ENCODE data around the gene FLOT2.
"Not testable (repeated sequence)": the region's sequence is repeated elsewhere in the genome, so short reads cannot be mapped to it uniquely, and the experiment has no call there.

Gene FLOT2

GRCh38 chr17:28917465-28917864 is 19.9 kb upstream of the FLOT2 start:
- FAIRE-seq = no peak
- DNase-seq (ENCODE audit: extremely low spot score, insufficient read length, low read depth) = no peak

DNA sequence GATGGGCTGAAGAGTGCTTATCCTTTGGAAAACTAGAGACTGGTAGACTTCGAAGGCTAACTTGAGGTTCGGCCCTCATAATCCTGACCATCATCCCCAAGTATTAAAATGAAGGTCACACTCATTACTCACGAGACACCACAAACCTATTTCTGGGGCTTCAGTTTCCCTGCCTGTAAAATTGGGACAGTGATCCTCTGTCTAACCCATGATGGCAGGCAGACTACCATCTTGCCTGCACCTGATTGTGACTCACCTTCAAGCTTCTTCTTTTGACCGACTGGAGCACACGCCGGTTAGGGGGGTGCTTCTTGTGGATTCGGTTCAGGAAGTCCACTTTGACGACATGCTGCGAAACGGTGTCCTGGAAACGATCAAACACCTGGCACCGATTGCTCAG is 19.5 kb upstream of the FLOT2 start:
- DNase-seq (ENCODE audit: extremely low spot score, insufficient read length, low read depth) (no peak), FAIRE-seq (no peak)

- FAIRE-seq = no peak
- no peak for DNase-seq (ENCODE audit: extremely low spot score, insufficient read length, low read depth)
Measured at GRCh38 chr17:28916302-28916934, 18.9 kb upstream of the FLOT2 start.

DNA sequence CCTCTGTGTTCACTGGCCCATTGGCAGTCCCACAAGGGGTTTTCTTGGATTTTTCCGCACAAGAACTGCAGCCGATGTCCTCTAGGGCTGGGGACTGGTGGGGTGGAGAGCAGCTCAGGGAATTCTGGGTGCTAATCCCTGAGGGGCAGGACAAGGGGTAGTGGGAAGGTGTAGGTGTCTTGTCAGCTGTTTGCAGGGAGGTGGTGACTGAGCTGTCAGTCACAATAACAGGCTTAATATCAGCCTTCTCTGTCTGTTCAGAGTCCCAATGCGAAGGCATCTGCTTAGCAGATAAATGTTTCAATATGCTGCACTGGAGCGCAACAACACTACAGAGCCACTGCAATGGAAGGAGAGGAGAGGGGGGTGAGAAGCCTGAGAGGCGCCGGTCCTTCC is 15.4 kb upstream of the FLOT2 start:
- no peak for FAIRE-seq
- DNase-seq (ENCODE audit: extremely low spot score, insufficient read length, low read depth) = no peak

DNA sequence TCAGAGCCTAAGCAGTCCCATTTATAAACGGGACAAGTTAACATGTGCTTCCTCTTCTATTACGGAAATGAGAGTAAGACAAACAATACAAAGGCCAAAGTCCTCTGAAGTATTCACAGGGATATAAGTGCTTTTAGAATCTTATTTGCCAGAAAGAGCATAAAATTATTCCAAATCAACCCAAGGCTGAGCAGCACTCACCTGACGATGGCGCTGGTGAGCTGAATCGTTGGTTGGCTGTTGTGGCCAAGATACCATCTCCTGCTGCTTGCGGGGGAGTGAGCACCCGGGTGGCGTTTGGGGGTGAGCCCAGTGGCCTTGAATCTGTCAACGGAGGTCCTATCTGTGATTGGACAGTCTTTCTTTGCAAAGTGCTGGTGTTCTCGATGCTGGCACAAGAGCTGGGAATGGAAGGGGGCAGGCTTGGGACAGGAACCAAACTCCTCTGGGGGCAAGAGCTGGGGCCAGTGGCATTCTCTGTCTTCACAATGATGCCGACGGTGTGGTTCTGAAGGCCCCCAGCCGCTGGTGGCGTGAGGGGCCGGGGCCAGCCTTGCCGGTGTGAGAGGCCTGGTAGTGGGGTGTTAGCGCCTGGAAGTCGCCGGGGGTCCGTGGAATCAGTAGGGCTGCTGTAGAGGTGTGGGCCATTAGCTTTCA is 14.9 kb upstream of the FLOT2 start:
- FAIRE-seq = no peak

DNA sequence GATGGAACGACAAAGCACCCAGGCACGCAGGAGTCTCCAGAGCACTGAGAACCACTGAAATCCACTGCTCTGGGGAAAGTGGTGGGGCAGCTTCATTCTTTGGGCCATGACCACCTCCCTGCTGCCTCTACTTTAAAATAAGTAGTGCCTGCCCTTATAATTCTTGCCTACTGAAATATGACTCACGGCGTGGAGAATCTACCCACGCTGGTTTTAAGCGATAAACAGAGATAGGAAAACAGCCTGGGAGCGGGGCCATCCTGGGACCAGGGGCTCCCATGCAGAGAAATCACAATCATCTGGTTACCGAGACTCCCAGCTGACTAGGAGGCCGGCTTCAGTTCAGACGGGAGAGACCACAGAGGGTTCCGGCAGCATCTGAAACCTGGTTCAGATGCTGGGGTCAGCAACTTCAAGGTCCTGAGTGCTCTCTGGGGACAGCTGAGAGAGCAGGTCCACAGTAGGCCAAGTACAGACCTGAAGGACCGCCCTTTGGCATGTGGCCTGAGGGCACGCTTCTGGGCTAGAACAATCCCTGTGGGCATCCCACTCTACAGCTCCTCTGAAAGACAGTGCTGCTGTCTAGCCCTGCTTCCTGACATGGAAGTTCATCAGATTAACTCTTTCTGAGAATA is 14.0 kb upstream of the FLOT2 start:
- FAIRE-seq (no peak), DNase-seq (ENCODE audit: extremely low spot score, insufficient read length, low read depth) (no peak)

More for the DNA sequence above, 14.9 kb upstream of the FLOT2 start:
- DNase-seq (ENCODE audit: extremely low spot score, insufficient read length, low read depth) = no peak

DNA sequence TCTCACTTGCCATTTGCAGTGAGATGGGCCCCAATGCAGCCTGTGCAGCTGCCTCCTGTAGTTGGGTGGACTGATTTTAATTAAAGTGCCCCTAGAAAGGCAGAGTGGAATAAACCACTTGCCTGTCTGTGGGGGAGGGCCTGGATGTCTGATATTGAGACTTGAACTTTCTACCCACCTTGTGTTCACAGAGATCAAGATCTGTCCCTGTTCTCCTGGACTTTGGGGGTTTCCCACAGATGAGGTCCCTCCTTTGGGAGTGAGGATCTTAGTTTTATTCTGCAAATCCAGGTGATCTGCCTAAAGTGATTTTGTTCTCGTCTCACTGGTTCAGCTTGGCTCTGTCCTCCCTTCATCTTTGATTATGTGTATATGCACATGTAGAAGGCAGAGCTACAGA is 13.0 kb upstream of the FLOT2 start:
- FAIRE-seq (no peak), DNase-seq (ENCODE audit: extremely low spot score, insufficient read length, low read depth) (no peak)

DNA sequence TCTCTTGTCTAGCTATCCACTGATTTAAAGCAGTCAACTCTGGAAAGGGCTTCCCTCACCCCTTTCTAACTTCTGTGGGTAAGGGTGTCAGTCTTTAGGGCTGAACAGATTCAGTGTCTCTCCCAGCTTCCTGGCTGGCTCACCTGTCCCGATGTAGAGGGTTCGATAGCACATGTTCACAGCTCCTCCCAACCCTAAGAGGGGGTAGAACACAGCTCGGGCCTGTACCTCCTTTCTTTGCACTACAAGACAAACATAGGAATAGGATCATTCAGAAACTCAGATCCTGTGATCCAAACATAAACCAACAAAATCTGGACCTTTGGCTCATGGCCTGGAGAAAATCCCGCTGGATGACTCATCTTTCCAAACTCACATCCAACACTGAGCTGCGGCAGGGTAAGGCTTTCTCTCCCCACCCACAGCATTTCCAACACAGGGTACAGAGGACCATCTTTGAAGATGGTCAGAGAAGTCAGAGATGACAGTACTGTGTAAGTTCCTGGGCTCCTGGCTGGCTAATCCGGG is 11.2 kb upstream of the FLOT2 start:
- FAIRE-seq (no peak), DNase-seq (ENCODE audit: extremely low spot score, insufficient read length, low read depth) (no peak)

GRCh38 chr17:28907709-28908475 is 10.4 kb upstream of the FLOT2 start:
- no peak for FAIRE-seq
- DNase-seq (ENCODE audit: extremely low spot score, insufficient read length, low read depth) = no peak

GRCh38 chr17:28906706-28907438 is 9.3 kb upstream of the FLOT2 start:
- DNase-seq (ENCODE audit: extremely low spot score, insufficient read length, low read depth) = no peak
- FAIRE-seq = no peak

DNA sequence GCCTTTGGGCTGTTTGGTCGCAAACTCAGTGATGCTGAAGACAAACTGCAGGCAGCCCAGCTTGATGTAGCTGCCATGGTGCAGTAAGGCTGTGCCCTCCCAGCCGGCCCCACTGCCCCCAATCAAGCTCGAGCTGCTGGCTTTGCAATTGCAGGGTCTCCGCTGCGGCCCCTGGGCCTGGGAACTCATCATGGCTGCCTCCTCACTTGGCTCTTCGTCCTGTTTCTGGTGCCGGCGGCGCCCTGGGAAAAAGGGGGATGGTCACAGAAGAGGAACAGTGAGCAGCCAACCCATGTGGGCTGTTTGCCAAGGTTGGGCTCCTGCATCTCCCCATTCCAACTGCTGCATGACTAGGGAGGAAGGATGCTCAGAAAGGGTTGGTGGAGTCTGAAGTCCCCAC is 8.7 kb upstream of the FLOT2 start:
- no peak for FAIRE-seq
- DNase-seq (ENCODE audit: extremely low spot score, insufficient read length, low read depth) = no peak

- FAIRE-seq (no peak), DNase-seq (ENCODE audit: extremely low spot score, insufficient read length, low read depth) (no peak)
Measured at GRCh38 chr17:28904800-28905199, 7.3 kb upstream of the FLOT2 start.

- not testable (repeated sequence) for FAIRE-seq; DNase-seq (ENCODE audit: extremely low spot score, insufficient read length, low read depth)
Measured at GRCh38 chr17:28903546-28903841, 6.0 kb upstream of the FLOT2 start.

DNA sequence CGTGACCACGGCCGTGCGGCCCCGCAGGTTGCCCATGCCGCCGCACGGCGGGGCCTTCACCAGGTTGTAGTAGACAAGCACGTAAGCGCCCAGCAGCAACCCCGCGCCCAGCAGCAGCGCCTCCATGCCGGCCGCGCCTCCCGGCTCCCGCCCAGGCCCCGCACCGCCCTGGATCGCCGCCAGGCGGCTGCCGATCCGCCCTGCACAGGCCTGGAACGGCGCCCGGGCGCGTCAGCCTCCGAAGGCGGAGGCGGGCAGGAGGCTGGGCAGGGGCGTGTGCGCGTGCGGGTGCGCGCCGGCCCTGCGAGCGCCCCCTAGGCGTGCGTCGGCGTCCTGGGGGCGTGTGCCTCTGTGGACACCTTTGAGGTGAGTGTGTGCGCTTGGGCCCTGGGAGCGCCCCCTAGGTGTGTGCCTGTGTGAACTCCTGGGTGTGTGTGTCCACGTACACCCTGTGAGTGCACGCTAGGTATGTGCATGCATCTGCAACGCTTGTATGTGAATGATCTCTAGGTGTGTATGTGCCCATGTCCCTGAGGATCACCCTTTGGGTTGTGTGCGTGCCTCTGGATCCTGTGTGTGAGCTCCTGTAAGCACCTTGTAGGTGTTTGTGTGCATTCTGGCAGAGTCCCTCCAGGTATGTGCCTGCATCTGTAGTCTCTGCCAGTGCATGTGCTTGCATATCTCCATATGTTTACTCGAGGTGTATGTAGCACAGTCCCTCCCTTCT is 5.4 kb upstream of the FLOT2 start, which contains the start of gene DHRS13:
Gene DHRS13, minus strand, starts transcription at position 261 of the 727 bp plus-strand sequence. Its CDS starts 135 bp downstream, at position 126.
- FAIRE-seq = peak; percentile 89
- peak; percentile 90 for DNase-seq (ENCODE audit: extremely low spot score, insufficient read length, low read depth)

GRCh38 chr17:28901866-28902818 is 4.6 kb upstream of the FLOT2 start:
- no peak for DNase-seq (ENCODE audit: extremely low spot score, insufficient read length, low read depth)
- FAIRE-seq = peak; percentile 53

GRCh38 chr17:28900986-28901726 is 3.6 kb upstream of the FLOT2 start:
- FAIRE-seq (no peak), DNase-seq (ENCODE audit: extremely low spot score, insufficient read length, low read depth) (no peak)

DNA sequence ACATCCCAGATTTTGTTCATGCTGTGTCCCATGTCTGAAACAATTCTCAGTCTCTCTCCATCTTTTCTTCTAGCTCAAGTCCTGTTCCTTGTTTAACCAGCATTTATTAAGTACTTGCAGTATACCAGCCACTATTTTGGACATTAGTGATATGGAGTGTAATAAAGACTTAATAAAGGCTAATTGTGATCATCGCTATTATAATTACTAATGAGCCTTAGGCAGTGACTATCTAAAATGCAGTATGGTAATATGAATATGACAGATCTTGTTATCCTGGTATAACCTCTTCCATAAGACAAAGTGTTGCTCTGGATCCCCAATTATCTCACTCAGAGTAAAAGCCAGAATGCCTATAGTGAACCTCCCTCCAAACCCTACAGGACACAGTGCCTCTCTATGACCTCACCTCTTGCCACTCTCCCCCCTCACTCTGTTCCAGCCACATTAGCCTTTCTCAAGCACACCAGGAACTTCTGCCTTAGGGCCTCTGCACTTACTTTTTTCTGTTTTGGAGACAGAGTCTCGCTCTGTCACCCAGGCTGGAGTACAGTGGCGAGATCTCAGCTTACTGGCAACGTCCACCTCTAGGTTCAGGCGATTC is 1.8 kb upstream of the FLOT2 start:
- FAIRE-seq = no peak

More for the DNA sequence above, 1.8 kb upstream of the FLOT2 start:
- DNase-seq (ENCODE audit: extremely low spot score, insufficient read length, low read depth) = no peak

All from GM18507 (cell line).